ENCODE results near the gene OR10K2.
"Not testable (repeated sequence)": the region's sequence is repeated elsewhere in the genome, so short reads cannot be mapped to it uniquely, and the experiment has no call there.

OR10K2 gene, protein sequence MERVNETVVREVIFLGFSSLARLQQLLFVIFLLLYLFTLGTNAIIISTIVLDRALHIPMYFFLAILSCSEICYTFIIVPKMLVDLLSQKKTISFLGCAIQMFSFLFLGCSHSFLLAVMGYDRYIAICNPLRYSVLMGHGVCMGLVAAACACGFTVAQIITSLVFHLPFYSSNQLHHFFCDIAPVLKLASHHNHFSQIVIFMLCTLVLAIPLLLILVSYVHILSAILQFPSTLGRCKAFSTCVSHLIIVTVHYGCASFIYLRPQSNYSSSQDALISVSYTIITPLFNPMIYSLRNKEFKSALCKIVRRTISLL

DNA sequence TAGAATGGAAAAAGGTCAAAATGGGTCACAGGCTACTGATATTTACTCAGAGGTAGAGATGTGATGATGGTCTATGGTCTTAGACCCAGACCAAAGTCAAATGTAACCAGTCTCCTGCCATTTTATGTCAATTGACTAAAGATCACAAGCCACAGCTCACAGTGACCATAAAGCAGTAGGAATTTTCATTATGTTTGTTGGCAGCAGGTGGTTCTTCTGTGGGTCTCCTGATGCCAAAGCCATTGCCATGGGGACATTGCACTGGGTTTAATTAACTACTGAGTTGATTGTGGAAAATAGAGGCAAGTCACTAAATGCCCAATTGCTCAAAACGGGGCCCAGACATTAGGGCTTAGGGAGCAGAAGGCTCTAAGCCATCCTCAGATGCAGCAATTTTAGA, at the start of gene OR10K2:
Gene OR10K2, minus strand, starts transcription at position 101 of the 400 bp plus-strand sequence. CDS start 5,371 bp downstream, outside the sequence.
- DNase-seq, result no peak

DNA sequence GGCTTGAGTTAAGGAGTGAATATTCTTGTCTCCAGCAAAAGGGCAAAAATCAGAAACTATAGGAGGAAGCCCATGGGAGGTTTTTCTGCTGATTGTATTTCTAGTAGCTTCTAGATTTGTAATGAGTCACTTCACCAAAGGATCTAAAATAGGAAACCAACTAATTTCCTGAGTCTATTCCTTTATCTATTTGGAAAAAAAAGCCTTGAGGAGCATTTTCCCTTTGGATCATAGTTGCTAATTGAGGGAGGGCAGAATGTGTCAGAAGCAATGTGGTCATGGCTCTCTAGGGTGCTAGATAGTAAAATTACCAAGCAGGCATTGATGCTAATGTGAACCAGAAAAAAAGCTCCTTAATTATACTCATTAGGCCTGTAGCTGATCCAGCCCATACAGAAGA, 45.9 kb upstream of the OR10K2 start, which contains the start of gene OR10R2:
Gene OR10R2, plus strand, starts transcription at position 301 of the 400 bp plus-strand sequence. CDS start 106 bp downstream, outside the sequence.
- DNase-seq, result no peak

DNA sequence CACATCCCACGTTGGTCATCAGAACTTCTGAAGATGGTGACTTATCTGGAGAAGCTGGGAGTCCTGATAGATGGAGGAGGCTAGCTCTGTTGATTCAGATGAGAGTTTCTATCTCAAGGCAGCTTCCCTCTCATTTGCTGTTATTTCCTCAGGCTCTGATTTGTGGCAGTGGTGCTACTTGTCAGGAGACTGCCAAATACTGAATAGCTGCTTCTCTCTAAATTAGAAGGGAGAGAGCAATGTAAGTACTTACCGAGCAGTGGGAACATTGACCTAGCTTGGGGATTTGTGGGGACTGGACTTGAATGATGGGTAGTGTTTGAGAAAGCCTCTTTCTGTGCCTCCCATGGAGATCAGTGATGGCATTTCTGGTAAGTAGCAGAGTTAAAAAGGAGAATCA, 35.5 kb upstream of the OR10K2 start, which contains the start of gene OR10K1:
Gene OR10K1, plus strand, starts transcription at position 301 of the 400 bp plus-strand sequence. CDS start 3,728 bp downstream, outside the sequence.
- no peak for DNase-seq

DNA sequence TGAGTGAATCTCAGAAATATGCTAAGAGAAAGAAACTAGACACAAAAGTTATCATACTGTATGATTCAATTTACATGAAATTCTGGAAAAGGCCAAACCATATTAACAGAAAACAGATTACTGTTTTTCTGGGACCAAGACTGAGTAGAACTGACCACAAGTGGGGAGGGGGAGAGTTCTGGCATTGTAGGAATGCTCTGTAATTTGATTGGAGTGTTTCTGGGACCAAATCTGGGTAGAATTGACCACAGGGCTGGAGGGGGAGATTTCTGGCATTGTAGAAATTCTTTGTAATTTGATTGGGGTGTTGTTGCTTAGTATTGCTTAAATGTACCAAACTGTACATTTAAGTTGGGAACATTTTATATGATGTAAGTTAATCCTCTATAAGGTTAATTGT, 32.2 kb upstream of the OR10K2 start:
- no peak for DNase-seq

DNA sequence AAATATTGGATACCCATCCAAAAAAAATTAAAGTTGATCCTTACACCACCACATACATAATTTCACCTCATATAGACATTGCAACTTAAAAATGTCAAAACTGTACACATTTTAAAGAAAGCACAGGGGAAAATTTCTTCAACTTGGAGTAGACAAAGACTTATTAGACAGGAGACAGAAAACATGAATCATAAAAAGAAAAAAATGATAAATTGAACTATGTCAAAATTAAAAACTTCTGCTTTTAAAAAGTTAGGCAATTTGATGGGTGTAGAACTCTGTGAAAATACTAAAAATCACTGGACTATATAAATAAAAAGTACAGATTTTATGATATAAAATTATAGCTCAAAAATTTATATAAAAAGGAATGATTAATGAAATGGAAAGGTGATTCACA, 31.2 kb upstream of the OR10K2 start:
- DNase-seq, result no peak

DNA sequence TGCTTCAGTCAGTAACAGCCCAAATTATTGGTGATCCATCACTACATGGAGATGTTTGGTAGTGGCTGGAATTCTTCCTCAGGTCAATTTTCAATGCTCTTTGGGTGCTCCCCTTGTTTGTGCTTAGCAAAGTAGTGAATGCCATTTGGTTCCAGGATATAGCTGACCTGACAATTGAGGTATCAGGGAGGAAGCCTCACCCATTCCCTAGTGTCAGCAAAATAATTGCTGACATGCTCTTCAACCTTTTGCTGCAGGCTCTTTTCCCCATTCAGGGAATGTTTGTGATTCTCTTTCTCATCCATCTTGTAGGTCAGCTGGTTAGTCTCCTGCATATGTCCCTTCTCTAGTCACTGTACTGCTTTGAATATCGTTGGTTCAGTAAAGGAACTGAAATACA, 28.5 kb upstream of the OR10K2 start:
- DNase-seq, result no peak

DNA sequence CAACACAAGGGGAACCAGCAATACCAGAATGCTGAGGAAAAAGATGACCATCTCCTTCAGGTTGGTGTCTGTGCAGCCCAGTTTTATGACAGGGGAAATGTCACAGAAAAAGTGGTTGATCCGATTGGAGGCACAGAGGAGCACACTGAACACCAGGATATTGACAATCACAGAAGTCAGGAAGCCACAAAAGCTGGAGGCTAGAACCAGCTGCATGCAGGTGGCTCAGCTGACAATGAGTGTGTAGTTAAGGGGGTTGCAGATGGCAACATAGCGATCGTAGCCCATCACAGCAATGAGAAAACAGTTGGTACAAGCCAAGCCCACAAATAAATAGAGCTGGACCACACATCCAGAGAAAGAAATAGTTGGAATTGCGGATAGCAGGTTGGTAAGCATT, 19.3 kb upstream of the OR10K2 start:
- DNase-seq, result no peak

DNA sequence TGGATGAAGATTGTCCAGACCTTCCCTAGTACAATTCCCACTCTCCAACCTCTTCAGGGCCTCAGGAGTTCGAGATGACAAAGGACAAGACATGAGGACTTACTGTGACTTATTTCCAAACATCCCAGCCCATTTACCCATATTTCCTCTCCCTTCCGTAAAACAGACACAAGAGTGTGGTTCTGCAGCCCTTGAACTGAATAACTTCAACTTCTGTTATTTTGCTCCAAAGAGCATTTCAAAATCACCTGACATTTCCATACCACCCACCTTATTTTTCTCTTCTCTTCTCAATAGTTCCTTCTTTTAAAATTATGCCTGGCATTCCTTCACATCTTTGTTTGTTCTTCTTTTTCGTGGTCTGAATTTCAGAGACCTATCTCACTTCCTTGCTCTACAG, 8.7 kb upstream of the OR10K2 start:
- no peak for DNase-seq

DNA sequence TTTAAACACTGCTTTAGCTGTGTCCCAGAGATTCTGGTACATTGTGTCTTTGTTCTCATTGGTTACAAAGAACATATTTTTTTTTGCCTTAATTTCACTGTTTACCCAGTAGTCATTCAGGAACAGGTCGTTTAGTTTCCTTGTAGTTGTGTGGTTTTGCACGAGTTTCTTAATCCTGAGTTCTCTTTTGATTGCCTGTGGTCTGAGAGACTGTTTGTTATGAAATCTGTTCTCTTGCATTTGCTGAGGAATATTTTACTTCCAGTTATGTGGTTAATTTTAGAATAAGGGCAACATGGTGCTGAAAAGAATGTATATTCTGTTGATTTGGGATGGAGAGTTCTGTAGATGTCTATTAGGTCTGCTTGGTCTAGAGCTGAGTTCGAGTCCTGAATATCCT, 4.1 kb upstream of the OR10K2 start:
- DNase-seq, result not testable (repeated sequence)

DNA sequence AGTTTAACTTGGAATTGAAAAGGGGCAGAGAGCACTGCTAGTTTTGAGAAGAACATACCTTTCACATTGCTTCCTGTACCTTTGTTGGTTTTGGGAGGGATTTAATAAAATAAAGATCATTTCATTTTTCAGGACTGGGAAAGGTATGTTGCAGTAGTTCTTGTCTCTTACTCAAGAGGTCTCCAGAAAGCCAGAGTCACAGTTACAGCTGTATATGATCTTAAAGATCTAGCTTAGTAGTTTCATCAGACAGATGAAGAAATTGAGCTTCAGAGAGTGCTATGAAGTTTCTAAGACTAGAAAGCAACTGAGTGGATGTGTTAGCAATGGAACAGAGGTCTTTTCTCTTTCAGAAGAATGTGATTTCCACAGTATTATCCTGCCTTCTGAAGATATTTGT, 1.0 kb downstream of the OR10K2 start:
- DNase-seq, result no peak

DNA sequence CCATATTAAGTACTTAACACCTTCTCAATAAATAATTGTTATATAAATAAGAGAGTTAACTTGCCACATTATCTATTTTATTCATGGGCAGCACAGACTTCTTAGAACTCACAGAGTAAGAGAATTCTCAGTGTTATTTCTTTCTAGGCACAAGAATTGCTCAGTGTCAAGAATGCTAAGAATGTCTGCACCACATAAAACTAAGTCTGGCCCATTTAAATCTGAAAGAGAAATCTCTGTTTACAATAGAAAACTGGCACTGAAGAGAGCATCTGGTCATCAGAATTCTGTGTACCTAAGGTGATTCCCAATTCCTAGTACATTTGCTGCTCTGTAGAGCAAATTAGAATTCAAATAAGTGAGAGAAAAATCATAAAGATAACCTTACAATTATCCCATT, 3.8 kb downstream of the OR10K2 start:
- DNase-seq, result no peak

DNA sequence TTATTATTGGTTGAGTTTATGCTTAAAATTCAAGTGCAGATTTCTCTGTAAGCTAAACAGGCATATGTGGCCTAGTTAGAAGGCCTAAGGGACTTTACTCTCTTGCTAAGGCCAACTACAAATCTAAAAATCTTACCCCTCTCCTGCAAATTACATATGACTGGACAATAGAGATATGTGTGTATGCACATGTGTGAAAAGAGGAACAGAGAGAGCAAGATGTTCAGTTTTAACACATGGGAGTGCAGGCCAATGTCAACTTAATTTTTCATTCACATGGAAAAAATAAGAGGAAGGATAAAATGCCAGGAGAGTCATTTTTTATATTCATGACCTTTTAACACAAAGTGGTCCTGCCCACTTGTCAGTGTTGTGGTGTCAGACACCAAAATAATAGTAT, 8.5 kb downstream of the OR10K2 start:
- DNase-seq, result no peak

DNA sequence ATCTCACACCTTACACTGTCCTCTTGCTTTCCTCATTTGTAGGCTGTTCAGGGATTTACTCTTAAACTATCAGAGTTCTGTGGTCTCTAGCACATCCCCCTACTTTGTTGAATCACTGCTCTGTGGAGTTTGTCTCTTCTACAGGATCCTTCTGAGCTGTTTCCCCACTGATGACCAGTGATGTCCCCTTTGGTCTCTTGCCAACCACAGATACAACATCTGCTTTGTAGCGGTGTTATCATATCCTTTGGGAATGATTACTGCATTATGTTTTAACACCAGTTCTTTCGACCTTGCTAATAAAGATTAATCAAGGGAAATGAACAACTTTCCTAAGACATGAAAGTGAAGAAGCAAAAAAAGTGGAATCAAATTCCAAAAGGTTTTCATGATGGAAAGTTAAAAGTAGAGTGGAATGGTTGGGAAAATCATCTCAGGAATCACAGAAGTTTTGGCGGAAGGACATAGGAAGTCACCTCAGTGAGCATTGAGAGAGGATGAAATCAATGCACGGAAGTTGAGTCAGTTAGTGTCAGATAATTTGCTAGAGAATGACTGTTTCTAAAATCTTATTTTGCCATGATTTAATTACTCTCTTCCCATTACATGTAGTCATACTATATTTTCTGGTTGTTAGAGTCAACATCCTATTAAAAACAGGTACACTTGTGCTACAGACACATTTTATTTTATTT, 11.2 kb downstream of the OR10K2 start:
- DNase-seq, result no peak

DNA sequence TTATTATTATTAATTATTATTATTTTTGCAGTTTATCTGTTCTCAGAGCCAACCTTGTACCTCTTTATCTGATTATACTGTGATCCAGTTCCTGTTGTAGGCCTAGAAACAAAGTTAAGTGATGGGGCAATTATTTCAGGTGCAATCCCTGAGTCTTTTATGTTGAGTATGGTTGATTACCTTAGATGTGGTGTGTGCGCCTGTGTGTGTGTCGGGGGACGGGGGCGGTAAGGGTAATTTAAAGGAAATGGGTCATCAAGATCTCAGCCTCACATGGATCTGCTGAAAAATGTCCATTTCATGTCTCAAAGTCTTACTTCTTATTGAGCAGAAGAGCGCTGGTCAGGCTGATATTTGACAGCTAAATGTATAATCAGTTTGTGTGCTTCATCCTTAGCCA, 18.9 kb downstream of the OR10K2 start:
- DNase-seq, result no peak

DNA sequence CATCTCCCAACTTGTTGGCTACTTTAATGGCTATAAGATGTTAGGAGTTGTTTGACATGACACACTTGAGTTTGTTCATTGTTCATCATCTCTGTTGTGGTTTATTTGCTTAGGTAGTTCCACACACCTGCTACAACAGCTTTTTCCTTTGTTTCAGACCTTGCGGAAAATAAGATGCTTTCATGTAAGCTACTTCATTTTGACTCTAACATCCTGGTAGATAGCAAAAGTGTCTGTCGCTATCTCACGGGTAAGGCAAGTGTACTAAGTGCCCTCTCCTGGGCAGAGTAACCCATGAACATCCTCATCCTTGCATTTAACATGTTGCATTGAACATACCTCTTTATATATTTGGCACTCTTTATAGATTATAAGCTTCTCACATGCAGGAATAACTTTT, 25.2 kb downstream of the OR10K2 start:
- DNase-seq, result no peak

DNA sequence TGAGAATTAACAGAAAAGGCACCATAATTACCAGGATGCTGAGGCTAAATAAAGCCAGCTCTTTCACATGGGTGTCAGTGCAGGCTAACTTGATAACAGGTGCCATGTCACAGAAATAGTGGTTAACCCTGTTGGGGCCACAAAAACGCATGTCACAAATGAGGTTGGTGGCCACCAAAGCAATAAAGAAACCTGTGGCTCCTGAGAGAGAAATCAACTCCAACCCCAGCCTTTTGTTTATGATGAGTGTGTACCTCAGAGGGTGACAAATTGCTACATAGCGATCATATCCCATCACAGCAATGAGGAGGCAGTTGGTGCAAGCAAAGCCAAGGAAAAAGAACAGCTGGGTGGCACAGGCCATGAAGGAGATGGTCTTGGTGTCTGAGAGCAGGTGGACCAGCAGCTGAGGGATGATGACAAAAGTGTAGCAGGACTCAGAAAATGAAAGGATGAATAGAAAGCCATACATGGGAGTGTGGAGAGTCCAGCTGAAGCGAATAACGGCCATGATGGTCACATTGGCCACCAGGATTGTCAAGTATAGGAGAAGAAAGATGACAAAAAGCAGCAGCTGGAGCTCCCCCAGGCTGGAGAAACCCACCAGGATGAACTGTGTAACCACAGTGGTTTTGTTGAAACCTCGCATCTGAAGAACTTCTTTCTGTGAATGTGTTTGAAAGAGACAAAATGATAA, 27.1 kb downstream of the OR10K2 start, which contains the start of gene OR10T2:
Gene OR10T2, minus strand, starts transcription at position 649 of the 697 bp plus-strand sequence. Its CDS starts 0 bp downstream, at position 649.
- no peak for DNase-seq

DNA sequence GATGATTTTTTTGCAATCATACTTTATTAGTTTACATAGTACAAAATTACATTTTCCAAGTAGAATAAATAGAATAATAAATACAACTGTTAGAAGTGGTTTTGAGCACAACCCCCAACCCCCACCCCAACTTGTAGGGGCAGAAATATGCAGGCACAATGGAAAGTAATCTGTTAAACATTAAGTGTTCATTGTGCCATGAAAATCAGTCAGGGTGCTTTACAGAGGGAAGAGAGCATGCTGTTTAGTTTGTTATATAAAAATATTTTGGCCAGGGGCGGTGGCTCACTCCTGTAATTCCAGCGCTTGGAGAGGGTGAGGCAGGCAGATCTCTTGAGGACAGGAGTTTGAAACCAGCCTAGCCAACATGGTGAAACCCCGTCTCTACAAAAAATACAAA, 29.4 kb downstream of the OR10K2 start:
- DNase-seq, result no peak

DNA sequence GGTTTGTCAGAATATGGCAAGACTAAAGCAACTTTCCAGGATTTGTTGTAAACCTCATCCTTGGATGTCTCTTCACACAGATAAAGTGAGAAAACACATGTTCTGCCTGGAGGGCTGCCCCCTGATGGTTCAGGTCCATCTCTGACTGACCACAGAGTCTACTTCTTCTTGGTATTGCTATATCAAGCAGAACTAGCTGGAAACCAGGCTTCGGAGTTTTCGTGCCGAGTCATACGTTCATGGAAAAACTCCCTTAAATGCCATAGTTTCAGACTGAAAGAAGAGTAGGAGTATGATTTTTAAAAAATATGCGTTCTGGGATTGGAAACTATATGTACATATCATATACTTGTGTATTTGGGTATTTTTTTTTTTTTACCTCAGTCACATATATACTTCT, 32.6 kb downstream of the OR10K2 start:
- no peak for DNase-seq

DNA sequence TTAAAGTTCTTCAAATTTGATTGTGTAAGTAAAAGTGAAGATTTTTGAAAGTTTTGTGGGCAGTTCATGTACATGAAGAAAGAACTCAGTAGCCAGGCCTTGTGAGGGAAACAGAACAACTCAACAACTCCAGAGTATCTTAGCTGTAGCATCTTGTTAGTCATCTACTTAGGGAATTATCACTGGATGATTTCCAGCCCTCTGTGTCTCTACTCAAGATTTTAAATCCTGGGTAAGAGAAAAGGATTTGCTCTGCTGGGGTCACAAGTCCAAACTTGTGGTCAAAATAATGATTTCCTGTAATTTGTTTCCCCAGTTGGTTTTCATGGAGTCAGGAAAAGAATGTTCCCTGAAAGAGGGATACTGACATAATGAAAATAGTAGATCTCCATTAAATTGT, 34.9 kb downstream of the OR10K2 start:
- no peak for DNase-seq

DNA sequence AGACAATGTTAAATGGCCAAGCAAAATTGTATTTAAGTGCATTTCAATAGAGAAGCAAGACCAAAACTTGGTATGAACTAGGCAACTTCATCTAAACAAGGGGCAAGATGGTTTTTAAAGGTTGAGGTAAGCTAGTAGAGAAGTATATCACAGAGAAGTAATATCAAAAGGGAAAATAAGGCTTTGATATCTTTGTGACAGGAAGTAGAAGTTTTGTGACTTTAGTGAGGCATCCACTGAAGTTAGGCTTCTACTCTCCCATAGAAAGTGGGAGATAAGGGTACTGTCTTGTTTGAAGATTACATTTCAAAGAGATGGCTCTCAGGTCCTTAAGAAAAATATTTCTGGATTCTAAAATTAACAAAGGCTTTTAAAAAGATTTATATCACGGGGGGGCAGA, 35.7 kb downstream of the OR10K2 start:
- no peak for DNase-seq

DNA sequence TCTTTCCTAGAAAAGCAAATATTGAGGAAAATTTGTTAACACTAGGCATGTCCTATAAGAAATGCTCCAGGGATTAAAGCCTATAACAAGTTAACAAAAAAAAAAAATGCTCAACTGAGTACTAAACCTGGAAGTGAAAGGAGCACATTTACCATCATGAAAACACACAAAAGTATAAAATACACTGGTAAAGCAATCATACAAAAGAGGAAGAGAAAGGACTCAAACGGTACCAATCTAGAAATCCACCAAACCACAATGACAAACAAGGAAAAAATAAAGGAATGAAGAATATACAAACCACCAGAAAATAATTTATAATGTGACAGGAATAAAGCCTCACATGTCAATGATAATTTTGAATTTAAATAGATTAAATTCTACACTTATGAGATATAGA, 51.2 kb downstream of the OR10K2 start:
- no peak for DNase-seq

DNA sequence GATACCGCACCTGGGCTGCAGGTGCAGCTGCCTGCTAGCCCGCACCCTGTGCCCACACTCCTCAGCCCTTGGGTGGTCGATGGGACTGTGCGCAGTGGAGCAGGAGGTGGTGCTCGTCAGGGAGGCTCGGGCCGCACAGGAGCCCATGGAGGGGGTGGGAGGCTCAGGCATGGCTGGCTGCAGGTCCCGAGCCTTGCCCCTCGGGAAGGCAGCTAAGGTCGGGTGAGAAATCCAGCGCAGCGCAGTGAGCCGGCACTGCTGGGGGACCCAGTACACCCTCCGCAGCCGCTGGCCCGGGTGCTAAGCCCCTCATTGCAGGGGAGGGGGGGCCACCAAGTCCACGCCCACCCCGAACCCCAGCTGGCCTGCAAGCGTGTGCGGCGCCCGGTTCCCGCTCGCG, 51.9 kb downstream of the OR10K2 start:
- not testable (repeated sequence) for DNase-seq

DNA sequence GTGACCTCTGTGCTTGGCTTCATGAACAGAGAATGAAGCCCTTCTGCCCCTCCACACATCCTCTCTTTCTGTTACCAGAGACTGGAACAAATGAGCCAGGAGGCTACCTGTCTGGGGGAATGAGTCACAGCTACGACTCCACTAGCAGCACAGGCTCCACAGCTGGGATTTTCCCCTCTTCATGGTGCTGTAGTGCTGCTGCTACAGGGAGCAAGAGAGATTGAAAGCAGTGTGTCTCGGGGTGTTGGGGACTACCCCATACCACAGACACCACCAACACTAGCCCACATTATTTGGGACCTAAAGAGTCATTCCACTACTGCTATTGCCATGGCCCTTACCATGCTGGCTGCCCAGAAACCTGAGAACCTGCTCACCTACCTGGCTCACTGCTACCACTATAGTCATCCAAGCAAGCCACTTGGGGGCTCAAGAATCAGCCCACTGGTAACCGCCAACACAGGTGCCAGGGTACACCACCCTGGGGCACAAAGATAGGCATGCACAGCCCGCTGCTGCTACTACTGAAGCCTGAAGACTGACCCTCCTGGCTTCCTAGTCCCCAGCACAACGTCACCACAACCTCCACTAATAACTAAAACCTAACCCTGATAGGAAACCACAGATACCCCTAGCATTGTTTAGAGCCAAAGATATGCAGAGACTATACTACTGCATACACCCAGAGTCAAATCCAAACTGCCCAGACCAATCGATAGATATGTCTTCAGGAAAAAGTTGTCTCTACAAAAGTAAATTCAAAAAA, 54.7 kb downstream of the OR10K2 start:
- DNase-seq, result no peak
